NCI-H2081 treated with DMSO at 0.1 percent for 48 hours (cell line): ENCODE results near the gene RSAD1.

Experiments
- DNase-seq: peaks from one replicate; lab custom pipeline; 2025; lab: John Stamatoyannopoulos, UW

Gene RSAD1

GRCh38 chr17:50495217-50495823, 16.7 kb downstream of the RSAD1 start:
- no peak for DNase-seq

DNA sequence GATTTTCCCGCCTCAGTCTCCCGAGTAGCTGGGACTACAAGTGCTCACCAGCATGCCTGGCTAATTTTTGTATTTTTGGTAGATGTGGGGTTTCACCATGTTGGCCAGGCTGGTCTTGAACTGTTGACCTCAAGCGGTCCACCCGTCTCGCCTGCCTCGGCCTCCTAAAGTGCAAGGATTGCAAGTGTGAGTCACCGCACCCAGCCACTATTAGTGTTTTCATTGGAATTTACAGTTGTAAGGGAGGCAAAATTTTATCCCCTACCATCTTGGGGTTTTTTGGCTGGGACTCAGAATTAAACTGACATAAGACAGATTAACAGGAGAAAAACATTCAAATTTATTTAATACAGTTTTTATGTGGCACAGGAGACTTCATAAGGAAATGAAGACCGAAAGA, 17.3 kb downstream of the RSAD1 start:
- no peak for DNase-seq

GRCh38 chr17:50498021-50498874, 19.6 kb downstream of the RSAD1 start:
- no peak for DNase-seq

GRCh38 chr17:50499270-50499669, 20.6 kb downstream of the RSAD1 start:
- no peak for DNase-seq

DNA sequence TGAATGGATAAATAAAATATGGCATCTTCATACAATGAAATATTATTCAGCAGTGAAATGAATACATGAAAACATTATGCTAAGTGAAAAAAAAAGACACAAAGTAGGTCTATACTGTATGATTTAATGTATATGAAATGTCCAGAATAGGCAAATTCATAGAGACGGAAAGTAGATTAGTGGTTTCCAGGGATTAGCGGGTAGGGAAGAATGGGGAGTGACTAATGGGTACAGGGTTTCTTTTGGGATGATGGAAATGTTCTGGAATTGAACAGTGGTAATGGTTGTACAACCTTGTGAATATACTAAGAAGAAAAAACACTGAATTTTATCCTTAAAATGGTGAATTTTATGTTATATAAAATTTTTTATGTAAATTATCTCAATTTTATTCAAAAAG, 21.1 kb downstream of the RSAD1 start:
- no peak for DNase-seq

GRCh38 chr17:50501054-50501453, 22.4 kb downstream of the RSAD1 start:
- DNase-seq = no peak

GRCh38 chr17:50502301-50502990, 23.8 kb downstream of the RSAD1 start:
- DNase-seq = no peak

GRCh38 chr17:50505591-50506130, 27.0 kb downstream of the RSAD1 start:
- DNase-seq = no peak

GRCh38 chr17:50506298-50506697, 27.6 kb downstream of the RSAD1 start:
- DNase-seq = no peak

- no peak for DNase-seq
Measured at GRCh38 chr17:50507871-50508572, 29.4 kb downstream of the RSAD1 start, which contains the start of gene MYCBPAP. MYCBPAP (plus strand) TSS chr17:50508439; CDS start chr17:50508675, 236 bp downstream.

- no peak for DNase-seq
Measured at GRCh38 chr17:50508573-50509460, 30.2 kb downstream of the RSAD1 start.

- DNase-seq = no peak
Measured at GRCh38 chr17:50511058-50511457, 32.4 kb downstream of the RSAD1 start.

DNA sequence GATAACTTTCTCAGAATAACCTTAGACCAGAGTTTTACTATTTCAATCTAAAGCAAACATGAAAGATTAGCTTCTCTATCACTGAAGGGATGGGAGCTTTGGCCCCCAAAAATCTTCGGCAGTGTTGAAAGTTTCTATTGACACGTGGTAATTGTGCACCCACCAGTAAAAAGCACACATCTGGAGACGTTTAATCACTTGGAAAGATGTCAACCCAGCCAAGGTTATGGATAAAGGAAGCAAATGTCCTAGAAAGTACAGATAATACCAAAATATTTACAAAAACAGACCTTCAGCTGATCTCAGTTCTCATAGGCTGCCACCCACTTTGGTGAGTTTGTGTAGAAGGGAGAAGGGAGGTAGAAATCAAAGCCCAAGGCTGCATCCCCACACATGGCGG, 34.8 kb downstream of the RSAD1 start:
- no peak for DNase-seq

- DNase-seq = no peak
Measured at GRCh38 chr17:50514388-50514787, 35.7 kb downstream of the RSAD1 start.

DNA sequence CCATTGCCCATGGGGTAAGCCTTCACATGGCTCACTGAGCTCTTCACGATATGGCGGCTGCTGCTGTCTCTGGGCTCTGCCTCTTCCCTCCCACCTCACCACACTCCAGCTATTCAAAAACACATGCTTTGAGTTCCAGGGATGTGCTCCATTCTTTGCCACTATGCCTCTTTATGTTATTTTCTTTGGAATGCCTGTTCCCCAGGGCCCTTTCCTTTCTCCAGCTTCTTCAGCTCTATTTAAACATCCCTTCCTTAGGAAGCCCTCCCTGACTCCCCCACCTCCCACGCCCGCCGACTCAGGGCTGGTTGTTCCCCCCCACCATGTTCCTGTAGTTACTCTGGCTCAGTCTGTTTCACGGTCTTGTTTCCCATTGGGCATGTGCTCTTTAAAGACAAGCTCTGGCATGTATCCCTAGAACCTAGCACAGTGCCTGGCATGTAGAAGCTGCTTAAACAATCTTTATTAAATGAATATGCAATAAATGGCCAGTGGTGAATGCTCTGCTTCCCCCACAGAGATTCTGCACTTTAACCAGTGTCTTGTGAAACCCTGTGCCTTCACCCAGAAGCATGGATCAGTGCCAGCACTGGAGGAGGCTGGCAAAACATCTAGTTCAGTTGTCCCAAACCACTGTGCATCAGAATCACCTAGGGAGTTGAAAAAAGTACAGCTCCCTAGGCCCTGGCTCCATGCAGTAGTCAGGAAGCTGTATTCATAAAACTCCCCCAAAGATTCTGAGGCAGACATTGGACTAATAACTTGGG, 36.5 kb downstream of the RSAD1 start:
- DNase-seq = no peak

DNA sequence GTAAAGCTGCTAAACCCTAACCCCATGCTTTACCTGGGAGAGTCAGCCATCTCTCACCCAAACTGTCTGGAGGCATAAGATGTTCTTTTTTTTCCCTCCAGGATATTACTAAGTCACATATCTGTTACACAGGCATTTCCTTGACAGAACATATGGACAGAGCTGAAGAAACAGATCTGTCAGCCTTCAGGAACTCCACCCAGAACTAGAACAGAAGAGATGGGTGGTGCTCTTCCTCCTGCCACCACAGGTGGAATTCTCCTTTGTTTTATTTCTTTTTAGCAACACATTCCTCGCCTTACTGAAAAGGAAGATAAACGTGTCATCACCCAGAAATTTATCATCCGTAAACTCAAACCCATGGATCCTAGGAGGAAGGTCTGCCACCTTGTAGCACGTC, 38.4 kb downstream of the RSAD1 start:
- DNase-seq = no peak

- DNase-seq = no peak
Measured at GRCh38 chr17:50517504-50518383, 39.1 kb downstream of the RSAD1 start.

GRCh38 chr17:50518384-50519023, 39.8 kb downstream of the RSAD1 start:
- DNase-seq = no peak
